M059J (cell line): Measurements from ENCODE around the gene CDH22. TPM values are rescaled to one million over a fixed set of nuclear protein-coding genes. Genes with fewer than 3 reads are reported as not detected.

Source experiments
- DNase-seq: peaks from one replicate; pipeline ENCODE4 v3.0.0-alpha.2; 2012; ENCODE audit warnings: low read depth
- total RNA-seq: library from RNA; depleted of rRNA; stranded (reverse); fragments of >200 nt; shearing (Covaris generic); gene quantifications from 2 replicates; pipeline ENCODE4 v1.2.3, GENCODE V29; 2014

The CDH22 gene
- total RNA-seq, 1 experiment from 2014 or later = not detected

DNA sequence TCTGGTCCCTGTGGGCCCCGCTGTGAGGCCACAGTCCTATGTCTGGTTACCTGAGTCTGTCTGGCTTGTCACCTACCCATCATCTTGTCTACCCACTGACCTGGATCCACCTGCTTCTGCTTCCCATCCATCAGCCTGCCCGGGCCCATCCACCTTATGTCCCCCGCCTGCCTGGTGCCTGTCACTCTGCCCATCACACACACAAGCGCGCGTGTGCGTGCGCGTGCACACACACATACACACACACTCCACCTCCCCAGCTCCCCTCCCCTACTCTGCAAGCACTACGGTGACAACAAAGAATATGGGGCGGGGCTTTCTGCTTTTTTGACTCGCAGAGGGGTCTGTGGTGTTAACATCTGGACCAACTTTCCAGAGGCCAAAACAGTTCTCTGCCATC lies 8.0 kb downstream of the CDH22 start:
- DNase-seq = no peak

DNA sequence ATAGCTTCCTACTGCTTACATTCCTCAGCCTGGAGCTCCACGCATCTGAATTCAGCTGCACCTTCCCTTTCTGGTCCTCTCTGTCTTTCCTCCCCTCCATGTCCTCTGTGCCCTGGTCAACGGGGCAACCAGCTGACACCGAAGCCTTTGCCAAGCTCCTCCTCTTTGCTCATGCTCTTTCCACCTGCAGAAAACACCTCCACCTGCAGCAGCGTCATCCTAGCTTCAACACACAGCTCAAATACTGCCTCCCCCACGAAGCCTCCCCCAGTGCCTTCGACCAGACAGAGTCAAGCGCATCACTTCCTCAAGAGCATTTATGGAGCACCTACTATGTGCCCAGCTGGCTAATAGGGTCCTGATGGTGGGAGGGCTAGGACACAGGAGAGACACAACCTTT lies 9.2 kb downstream of the CDH22 start:
- no peak for DNase-seq

DNA sequence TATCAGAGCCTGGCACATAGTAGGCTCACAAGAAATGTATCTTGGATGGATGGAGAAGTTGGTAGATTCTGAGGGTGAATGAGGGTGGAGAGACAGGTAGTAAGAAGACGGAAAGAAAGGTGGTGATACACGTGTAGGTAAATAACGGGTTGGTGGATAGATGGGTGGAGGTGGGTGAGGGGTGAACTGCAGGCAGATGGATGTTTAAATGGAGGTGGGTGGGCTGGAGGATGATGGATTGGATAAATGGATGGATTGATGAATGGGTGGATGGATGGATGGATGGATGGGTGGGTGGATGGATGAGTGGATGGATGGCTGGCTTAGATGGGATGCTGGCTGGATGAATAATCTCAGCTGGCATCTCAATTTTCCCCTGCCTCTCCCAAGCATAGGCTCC lies 9.9 kb downstream of the CDH22 start:
- no peak for DNase-seq

DNA sequence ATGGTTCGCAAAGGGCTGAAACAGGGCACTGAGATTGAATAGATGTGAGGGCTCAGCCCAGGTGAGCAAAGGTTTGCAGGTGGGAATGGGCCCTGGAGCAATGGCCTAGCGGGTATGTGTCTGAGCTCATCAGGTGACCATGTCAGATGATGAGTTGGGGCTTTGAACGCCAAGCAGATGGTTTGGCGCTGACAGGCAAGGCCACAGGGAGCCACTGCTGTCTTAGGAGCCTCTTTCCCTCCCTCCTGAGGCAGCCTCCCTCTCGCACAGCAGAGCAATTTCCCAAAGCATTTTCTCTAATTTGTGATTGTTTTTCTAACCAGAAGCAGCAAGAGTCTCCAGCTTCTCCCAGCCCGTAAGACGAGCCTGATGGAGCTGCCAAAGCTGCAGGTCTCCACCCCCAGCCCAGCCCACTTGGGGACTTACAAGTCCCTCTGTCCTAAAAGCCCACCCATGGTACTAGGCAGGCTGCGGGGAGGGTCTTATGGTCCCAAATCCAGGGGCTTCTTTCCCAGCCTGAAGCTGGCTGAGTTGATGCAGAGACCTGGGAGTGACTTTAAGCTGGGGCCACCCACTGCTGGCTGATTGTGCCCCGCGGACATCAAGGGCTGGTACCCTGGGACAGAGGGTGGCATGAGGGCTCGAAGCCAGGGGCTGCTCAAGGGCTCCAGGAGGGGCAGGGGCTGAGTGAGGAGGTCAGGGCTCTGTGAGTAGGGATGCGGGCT lies 11.6 kb downstream of the CDH22 start:
- DNase-seq = no peak

DNA sequence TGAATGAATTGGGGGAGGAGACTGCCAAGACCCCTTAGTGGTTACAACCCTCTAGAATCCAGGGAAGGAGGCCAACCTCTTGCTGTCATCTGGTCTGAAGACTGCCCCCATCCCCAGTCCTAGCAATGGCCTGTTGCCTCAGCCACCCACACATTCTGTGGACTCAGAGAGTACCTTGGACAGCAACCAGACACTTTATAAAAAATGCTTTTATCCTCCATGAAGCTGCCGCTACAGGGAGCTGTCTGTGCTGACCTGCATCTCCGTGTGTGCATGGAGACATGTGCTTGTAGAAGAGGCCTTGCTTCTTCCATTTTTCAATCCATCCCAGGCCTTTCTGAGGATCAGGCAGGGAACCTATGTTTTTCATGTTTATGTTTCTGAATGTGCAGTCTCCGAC lies 15.2 kb downstream of the CDH22 start:
- peak; percentile 63 for DNase-seq

DNA sequence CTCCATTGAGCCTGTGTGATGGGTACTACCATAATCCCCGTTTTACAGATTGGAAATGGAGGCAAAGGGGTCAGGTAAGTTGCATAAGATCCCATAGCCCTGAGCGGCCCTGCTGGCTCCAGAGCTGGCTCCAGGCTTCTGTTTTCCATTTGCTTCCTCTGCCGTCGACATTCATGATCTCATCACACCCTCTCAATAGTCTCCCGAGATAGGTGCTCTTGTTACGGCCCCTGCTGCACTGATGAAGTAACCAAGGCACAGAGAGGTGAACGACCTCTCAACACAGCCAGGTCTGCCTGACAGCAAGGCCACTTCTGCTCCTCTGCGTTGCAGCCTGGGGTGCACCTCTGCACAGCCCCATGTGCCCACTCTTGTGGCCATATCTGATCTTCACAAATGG lies 16.9 kb downstream of the CDH22 start:
- no peak for DNase-seq

DNA sequence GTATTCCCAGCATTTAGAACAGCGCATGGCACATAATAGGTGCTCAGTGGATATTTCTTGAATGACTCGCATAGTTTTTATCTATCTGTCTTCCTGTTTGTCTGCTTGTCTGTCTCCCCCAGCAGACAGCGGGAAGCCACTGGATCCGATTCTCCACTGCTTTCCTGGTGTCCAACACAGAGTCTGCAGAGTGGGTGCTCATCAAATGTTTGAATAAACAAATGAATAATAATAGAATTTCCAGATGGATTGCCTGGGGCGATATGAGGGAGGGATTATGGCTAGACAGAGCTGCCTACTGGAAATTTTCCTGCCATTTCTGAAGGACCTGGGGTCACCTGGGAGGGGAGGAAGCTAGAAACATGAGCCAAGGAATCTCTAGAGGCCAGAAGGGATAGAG lies 18.9 kb downstream of the CDH22 start:
- peak; percentile 57 for DNase-seq

DNA sequence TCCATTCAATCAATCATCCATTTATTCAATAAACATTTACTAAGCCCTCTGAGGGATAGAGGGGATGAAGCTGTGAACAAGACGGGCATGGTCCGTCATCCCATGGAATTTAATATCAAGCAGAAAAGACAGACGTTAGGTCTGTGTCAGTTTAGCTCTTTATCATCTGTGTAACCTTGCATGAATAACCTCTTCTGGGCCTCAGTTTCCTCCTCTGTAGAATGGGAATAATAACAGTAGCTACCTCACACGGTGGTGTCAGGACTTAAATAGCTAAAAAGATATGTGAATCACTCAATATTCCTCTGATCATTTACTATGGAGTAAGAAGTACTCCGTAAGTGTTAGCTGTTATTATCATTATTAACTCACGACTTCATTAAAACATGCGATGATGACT lies 21.3 kb downstream of the CDH22 start:
- DNase-seq = no peak

DNA sequence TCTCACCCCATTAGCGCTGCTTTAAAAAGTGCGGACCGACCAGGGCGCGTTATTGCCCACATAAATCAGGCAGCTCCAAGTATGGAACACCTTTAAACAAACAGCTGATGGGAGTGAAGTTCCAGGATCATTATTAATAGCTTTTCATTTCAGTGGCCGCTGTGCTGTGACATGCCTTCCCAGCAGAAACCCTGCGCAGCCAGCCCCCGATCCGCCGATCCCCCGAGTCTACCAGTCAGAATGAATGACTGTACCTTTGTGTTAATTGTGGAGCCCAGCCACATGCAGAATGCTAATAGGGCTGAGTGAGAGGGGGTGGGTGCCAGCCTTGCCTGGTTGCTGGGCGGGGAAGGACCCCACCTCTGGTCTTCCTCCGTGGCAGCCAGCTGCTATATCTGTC lies 21.9 kb downstream of the CDH22 start:
- DNase-seq = no peak

DNA sequence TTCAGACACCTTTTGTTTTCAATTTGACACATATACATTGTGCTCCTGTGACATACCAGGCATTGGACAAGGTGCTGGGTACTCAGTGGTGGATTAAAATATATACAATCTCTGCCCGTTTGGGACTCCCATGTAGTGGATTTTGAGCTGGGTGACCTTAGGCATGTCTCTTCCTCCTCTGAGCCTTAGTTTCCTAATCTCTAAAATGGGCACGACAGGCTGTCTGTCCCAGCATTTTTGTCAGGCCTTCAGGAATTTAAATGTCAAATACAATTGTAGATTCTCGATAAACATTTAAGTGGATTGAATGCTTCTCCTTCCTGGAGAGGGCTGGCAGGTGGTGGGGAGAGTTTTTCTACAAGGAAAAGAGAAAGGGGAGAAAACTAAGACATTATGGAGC lies 22.6 kb downstream of the CDH22 start:
- no peak for DNase-seq

DNA sequence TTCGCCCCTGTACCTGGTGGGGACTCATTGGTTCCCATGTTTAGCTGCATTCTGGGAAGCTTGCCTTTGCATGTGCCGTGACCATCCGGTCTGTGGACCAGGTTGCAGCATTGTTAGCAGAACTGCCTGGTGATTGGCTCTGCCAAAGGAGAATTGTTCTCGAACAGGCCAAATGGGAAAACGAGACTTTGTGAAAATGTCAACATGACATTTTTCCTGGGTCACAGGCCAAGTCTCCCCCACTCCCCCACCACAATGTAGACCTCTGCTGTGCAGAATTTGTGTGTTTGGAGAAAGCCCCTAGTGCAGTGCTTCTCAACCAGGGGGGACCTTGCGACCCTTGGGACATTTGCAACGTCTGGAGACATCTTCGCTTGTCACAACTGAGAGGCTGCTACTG lies 23.2 kb downstream of the CDH22 start:
- no peak for DNase-seq

DNA sequence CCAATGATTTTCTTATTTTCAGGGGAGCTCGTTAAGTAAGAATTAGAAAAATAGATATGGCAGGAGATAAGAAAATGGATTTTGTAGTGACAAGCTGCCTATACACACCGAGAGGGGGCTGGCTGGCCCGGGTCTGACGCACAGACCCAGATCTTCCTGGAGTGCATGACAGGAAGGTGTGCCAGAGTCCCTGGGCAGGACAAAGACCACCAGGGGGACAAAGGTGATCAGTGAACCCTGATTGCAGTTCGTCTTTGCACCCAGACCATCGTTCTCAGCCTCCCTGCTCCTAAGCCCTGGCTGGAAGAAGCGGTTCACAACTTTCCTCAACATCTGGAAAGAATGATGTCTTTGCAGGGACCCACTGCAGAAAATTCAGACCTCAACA lies 24.3 kb downstream of the CDH22 start:
- no peak for DNase-seq

DNA sequence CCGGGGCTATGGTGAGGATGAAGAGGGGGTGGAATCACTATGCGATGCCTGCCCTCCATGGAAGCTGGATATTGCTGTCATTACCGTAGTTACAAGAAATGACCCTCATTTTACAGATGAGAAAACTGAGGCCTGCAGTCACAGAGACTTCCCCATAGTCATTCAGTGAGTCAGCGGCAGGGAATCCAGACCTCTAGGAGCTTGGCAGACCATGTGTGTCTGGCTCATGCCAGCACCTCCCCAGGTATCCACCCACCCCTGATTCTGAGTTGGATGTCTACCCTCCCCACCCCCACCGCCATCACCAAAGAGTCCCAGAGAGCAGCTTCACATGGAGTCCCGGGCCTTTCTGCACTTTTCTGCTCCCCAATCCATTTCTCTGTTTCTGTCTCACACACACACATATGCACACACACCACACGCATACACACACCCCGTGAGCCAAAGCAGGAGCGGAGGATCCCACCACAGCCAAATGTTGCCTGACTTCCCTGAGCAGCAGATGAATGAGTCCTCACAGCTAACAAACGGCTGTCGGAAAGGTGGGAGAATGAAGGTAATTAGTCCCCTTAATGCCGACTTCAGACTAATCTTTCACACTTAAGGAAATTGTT lies 24.8 kb downstream of the CDH22 start:
- peak; percentile 50 for DNase-seq

DNA sequence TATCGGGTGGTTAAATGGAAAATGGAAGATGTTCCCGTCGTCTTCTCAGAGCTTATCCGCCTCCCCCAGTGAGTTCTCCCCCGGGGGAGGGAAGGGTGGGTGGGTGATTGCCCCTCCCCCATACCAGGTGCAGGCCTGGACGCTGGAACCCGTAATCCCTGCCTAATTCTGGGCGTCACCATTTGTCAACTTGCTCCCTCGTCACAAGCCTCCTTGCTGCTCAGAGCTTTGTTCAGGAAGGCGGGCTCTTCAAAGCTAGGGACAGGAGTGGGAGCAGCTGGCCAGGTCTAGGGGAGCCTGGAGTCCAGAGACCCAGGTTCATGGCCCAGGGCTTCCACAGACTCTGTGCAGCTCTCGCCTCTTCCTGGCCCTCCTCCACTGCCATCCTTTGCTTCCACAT lies 25.6 kb downstream of the CDH22 start:
- no peak for DNase-seq

DNA sequence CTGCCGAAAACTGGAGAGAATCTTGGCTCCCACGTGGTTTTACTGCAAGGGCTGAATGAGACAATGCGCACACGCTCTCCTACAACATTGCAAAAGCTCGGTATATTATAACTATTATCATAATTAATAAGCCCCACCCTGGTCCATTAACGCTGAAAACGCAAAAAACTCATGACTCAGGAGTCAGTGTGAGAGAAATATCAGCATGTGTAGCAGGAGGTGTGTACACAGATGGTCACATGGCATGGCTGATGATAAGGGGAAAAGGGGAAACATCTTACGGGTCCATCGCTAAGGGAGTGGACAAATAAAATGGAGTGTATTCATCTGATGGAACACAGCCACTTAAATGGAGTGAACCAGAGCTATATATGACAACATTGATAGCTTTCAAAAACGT lies 29.2 kb downstream of the CDH22 start:
- no peak for DNase-seq

DNA sequence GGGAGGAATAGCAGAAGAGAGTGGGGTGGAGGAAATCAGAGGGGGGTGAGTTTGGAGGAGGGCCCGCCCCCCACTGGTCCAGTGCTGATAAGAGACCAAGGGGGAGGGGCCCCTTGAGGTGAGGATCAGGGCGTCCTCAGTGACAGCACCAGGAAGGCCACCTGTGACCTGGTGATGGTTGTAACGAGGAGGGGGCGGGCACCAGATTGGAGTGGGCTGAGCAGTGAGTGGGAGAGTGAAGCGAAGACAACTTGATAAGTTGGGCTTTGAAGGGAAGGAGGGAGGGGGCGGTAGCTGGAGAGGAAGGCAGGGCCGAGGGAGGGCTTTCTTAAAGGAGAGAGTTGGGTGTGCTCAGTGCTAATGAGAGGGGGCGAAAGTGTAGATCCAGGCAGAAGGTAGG lies 30.7 kb downstream of the CDH22 start:
- DNase-seq = no peak

DNA sequence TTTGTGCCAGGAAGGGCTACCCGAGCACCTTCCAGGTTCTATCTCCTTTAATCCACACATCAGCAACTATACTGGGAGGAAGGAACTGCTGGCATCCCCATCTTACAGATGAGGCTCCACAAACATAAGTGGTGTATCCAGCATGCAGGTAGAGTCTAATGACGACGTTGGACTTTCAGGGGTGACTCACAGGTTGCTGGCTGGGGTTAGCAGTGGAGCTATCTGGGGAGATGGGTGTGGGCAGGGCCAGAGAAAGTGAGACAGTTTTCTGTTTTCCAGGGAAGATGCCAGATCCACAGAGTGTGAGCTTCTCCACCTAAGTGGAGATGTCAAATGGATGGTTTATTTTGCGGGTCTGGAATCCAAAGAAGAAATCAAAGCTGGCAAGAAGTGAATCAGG lies 31.8 kb downstream of the CDH22 start:
- no peak for DNase-seq

DNA sequence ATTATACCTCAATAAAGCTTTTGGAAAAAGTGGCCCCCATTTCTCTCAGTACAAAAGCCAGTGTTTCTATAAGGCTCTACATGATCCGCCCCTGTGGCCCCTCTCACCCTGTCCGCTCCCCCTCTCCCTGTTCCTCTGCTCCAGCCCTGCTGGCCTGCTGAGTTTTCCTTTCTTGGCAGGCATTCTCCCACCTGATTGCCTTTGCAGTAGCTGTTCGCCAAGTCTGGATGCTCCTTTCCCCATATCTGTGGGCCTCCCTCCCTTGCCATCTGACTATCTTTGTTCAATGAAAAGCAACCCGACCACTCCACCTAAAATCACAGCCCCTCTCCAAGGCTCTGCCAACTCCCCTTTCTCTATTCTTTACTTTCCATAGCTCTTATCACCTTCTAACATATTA lies 33.2 kb downstream of the CDH22 start:
- no peak for DNase-seq

DNA sequence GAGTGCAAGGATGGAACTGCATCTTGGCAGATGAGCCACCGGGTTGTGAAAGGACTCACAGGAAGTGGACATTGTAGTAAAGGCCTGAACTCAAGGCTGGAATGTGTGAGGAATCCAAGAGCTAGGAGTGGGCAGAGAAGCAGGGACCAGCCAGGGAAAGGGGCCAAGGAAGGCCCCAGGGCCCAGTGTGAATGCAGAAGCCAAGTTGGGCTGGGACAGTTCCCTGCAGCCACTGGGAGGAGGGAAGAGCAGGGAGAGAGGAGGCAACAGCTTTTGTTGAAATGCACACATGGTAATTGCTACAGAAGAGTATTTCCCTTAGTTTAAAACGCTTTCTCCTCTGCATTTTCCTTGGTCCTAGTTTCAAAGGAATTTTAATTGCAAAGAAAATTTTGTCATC lies 34.6 kb downstream of the CDH22 start:
- DNase-seq = no peak

DNA sequence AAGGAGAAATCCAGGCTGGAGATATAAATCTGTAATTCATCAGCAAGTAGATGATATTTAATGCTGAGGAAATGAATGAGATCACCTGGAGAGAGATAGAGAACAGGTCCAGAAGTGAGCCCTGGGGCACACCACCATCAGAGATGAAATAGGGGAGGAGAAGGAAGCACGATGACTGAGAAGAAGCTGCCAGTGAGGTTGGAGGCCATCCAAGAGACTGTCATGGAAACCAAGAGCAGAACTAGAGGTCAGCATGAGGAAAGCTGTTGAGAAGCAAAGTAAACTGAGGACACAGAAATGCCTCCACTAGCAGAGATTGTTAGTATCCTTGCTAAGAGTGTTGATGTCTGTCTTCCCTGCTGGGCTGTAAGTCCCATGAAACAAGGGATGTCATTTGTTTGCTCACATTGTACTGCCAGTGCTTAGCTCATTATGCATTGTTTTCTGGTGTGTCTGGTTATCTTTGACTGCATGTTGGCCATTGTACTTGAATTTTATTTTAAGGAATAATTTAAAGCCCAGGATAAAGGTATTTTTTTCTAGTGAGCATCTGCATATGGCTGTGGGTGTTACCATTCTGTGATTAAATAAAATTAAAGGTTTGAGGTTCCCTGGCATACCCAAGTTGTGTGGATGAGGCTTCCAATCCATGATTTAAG lies 35.8 kb downstream of the CDH22 start:
- no peak for DNase-seq

DNA sequence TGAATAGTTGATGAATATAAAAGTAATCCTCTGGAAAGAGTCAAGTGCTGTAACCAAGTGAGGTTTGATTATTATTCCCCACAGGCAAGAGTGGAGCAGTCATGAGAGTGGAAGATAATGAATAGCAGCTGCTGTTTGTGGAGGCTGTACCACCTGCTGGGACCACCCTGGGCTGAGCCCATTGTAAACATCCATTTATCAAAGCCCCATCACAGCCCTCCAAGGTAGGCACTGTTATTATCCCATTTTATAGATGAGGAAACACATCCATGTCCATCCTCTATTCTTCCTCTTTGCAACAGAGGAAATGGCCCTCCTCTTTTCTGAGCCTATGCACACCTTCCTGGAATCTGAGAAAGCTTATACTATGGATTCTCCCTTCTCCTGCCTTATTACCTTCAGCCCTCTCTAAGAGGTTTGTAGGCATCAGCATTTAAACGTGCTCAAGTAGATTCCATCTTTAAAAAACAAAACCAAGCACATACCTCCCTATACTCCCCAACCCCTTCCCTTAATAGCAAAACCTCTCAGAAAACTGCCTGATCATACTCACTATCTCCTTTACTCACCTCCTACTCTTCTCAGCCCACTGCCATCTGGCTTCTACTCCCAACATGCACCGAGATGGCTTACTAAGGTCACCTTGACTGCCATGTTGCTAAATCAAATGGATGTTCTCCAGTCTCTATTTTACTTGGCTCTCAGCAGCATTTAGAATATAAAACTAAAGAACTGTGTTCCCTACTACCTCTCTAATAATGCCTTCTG lies 37.1 kb downstream of the CDH22 start:
- DNase-seq = no peak

DNA sequence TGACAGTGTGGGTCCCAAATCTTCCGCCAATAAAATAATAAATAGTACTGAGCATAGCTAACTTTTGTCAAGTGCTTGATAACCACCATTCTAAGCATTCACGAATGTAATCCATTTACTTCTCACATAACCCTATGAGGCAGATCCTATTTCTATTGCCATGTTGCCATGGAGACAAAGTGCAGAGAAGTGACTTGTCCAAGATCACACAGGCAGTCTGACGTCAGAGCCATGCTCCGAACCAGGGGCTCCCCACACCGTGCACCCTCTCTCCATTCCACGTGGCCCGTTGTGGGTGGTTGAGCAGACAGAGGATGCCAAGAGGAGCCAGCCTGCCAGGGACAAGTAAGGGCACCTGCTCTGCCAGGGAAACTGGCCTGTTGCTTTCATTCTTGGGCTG lies 38.9 kb downstream of the CDH22 start:
- DNase-seq = peak; percentile 15

DNA sequence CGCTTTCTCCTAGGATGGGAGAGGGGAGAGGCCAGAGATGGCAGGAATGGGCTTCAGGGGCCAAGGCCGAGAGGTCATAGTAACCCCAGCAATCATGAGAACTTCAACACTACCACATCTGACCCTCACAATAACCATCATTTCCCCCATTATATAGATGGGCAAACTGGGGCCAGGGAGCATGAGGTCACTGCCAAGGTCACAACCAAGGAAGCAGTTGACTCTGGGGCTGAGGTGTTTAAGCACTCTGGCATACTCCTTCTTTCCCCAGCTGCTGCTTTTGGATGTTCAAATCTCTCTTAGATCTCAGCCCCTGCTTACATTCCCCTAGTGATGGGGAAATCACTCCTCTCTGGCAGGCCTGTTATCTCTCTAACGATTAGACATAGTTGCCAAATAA lies 39.6 kb downstream of the CDH22 start:
- DNase-seq = no peak
